Smooth muscle cell (in vitro differentiated cells): Measurements from ENCODE around the gene FAM227B. TPM values are rescaled to one million over a fixed set of nuclear protein-coding genes. Genes with fewer than 3 reads are reported as not detected.

ENCODE experiments used
- DNase-seq: peaks from one replicate; lab custom pipeline; 2025; ENCODE audit not compliant: unreplicated experiment; lab: John Stamatoyannopoulos, UW
- H2AFZ ChIP-seq: fragments of 200-600 bp; sonication (generic); 2 replicates; pipeline ENCODE4 v1.6.0; 2016; ENCODE audit warnings: antibody characterized with exemption, low read depth, mild to moderate bottlenecking
- H3F3A ChIP-seq: fragments of 200-600 bp; sonication (generic); 2 replicates; pipeline ENCODE4 v1.6.0; 2017; ENCODE audit warnings: antibody characterized with exemption, low read depth
- H3K27ac ChIP-seq: fragments of 200-600 bp; sonication (generic); 2 replicates; pipeline ENCODE4 v1.5.1; 2016; ENCODE audit warnings: low read depth, mild to moderate bottlenecking
- H3K27me3 ChIP-seq: fragments of 200-600 bp; sonication (generic); 2 replicates; pipeline ENCODE4 v1.6.1; 2016; ENCODE audit warnings: low read depth, mild to moderate bottlenecking
- H3K36me3 ChIP-seq: fragments of 200-600 bp; sonication (generic); 2 replicates; pipeline ENCODE4 v1.5.1; 2016; ENCODE audit warnings: low read depth
- H3K4me1 ChIP-seq: fragments of 200-600 bp; sonication (generic); 2 replicates; pipeline ENCODE4 v1.5.1; 2016; ENCODE audit warnings: low read depth
- H3K4me2 ChIP-seq: fragments of 200-600 bp; sonication (generic); 2 replicates; pipeline ENCODE4 v1.6.0; 2016; ENCODE audit warnings: mild to moderate bottlenecking
- H3K4me3 ChIP-seq: fragments of 200-600 bp; sonication (generic); 2 replicates; pipeline ENCODE4 v1.5.1; 2016; ENCODE audit warnings: mild to moderate bottlenecking
- H3K79me2 ChIP-seq: fragments of 200-600 bp; sonication (generic); 2 replicates; pipeline ENCODE4 v1.6.0; 2016; ENCODE audit warnings: low read depth, mild to moderate bottlenecking
- H3K9ac ChIP-seq: fragments of 200-600 bp; sonication (generic); 2 replicates; pipeline ENCODE4 v1.6.0; 2016; ENCODE audit warnings: low read depth
- H3K9me3 ChIP-seq: fragments of 200-600 bp; sonication (generic); replicated peaks from 2 replicates; pipeline ENCODE4 v1.5.1; 2016; ENCODE audit warnings: low read depth
- H4K20me1 ChIP-seq: fragments of 200-600 bp; sonication (generic); 2 replicates; pipeline ENCODE4 v1.6.0; 2016; ENCODE audit warnings: low read depth
- CTCF ChIP-seq: fragments of 200-600 bp; sonication (generic); IDR thresholded peaks from 2 replicates; pipeline ENCODE4 v1.5.1; 2017; ENCODE audit warnings: borderline replicate concordance, mild to moderate bottlenecking, antibody characterized with exemption; ENCODE audit not compliant: insufficient read depth, poor library complexity, severe bottlenecking
- WGBS: methylation state at CpG from one replicate; pipeline ENCODE4 v1.1.7; 2016; ENCODE audit warnings: low lambda C conversion rate; 5-methylcytosine and 5-hydroxymethylcytosine counted together
- polyA plus RNA-seq: library from polyadenylated mRNA; unstranded; fragments of >200 nt; fragmentation: Nextera tagmentation; extraction: Ambion mirVana; gene quantifications from 2 replicates; pipeline ENCODE4 v1.2.1, GENCODE V29; 2016
- total RNA-seq: library from RNA; depleted of rRNA; stranded (reverse); fragments of >200 nt; gene quantifications from 2 replicates; pipeline ENCODE4 v1.2.3, GENCODE V29; 2014

FAM227B gene
- total and polyA plus RNA-seq, 2 experiments from 2014 or later, result 7.5 to 9.7 TPM

DNA sequence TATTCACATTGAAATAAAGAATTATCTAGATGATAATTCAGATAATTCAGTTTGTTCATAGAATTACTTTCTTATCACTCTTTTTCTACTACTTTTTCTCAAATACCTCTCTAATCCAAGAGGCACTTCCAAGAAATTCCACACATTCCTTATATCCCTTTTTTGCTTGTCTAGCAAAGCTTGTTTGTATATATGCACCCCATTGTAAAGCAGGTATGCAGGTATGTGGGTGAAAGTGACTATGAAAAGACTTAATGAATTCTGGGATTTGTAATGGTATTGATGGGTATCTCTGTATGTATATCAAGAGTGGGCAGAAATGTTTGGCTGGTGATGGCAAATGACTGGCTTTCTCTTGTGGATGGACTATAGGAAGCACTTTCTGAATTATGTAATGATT, 291.7 kb downstream of the FAM227B start:
- Histone ChIP-seq H3F3A (no peaks in the 10 kb centered on the region), H3K9me3 (no peaks in the 10 kb centered on the region), H3K27me3 (no peaks in the 10 kb centered on the region), H3K9ac (no peak overlapping the region), H2AFZ (no peak overlapping the region), H3K36me3 (no peaks in the 10 kb centered on the region), H3K27ac (no peak overlapping the region), H3K4me3 (no peak overlapping the region), H3K4me2 (no peak overlapping the region), H3K4me1 (no peaks in the 10 kb centered on the region), H3K79me2 (no peaks in the 10 kb centered on the region), H4K20me1 (no peaks in the 10 kb centered on the region)
- no peak for TF ChIP-seq CTCF
- DNase-seq, result no peak

DNA sequence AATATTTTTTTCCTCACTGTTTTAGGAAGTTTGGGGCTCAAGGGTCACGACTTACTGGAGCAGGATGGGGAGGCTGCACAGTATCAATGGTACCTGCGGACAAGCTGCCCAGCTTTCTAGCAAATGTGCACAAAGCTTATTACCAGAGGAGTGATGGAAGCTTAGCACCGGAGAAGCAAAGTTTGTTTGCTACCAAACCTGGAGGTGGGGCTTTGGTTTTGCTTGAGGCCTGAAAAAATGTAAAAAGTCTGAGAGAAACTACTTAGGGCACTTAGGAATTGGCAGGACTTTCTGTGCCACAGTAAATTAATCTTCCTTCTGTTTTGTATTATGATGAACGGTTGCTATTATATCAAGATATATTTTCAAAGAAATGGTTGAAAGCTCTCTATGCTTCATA, 292.7 kb downstream of the FAM227B start:
- Histone ChIP-seq H3F3A (no peaks in the 10 kb centered on the region), H4K20me1 (no peaks in the 10 kb centered on the region), H3K9me3 (no peaks in the 10 kb centered on the region), H3K27me3 (no peaks in the 10 kb centered on the region), H3K4me3 (no peak overlapping the region), H3K4me2 (no peak overlapping the region), H3K9ac (no peak overlapping the region), H3K79me2 (no peaks in the 10 kb centered on the region), H3K36me3 (no peaks in the 10 kb centered on the region), H3K4me1 (no peaks in the 10 kb centered on the region), H2AFZ (no peak overlapping the region), H3K27ac (no peak overlapping the region)
- DNase-seq, result no peak
- no peak for TF ChIP-seq CTCF
- WGBS, result 92% methylated on average over 4 of the region's 4 CpGs

DNA sequence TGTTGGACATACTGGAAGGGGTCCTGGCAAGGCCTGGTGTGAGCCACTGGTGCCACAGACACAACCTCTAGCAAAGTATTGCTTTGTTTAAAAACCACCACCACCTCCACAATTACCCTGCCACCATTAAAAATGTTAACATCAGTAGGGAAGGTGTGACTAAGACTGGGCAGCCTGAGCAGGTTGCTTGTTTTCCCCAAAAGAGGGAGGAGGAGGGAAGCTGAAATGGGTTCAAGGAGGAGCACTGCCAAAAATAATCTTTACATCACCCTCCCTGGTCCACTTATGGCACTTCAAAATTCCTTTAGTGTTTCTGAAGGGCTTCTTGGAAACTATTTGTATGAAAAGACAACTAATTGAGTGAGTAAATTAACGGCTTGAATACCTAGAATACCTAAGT, 297.4 kb downstream of the FAM227B start:
- Histone ChIP-seq H4K20me1 (no peaks in the 10 kb centered on the region), H3K79me2 (no peaks in the 10 kb centered on the region), H3K4me2 (no peak overlapping the region), H2AFZ (no peak overlapping the region), H3K36me3 (peaks cover 3% of the 10 kb centered on the region), H3K4me3 (no peak overlapping the region), H3K27ac (no peak overlapping the region), H3K9ac (no peak overlapping the region), H3K4me1 (no peaks in the 10 kb centered on the region), H3K27me3 (no peaks in the 10 kb centered on the region), H3F3A (no peaks in the 10 kb centered on the region), H3K9me3 (no peaks in the 10 kb centered on the region)
- TF ChIP-seq CTCF, result no peak
- WGBS, result 78% methylated on average over 1 of the region's 1 CpG
- no peak for DNase-seq

- no peak overlapping the region for H3K9ac ChIP-seq
- no peaks in the 10 kb centered on the region for H3K27me3 ChIP-seq
- H3F3A ChIP-seq, result no peaks in the 10 kb centered on the region
- no peak overlapping the region for H3K4me3 ChIP-seq
- no peaks in the 10 kb centered on the region for H3K9me3 ChIP-seq
- H3K79me2 ChIP-seq, result peaks cover 3% of the 10 kb centered on the region
- no peak for TF ChIP-seq CTCF
- H3K27ac ChIP-seq, result no peak overlapping the region
- DNase-seq, result no peak
- peaks cover 3% of the 10 kb centered on the region for H3K36me3 ChIP-seq
- peaks cover 6% of the 10 kb centered on the region for H3K4me1 ChIP-seq
- 92% methylated on average over 1 of the region's 1 CpG for WGBS
- H4K20me1 ChIP-seq, result no peaks in the 10 kb centered on the region
- H2AFZ ChIP-seq, result no peak overlapping the region
- no peak overlapping the region for H3K4me2 ChIP-seq
Measured at GRCh38 chr15:49320351-49320750, 300.3 kb downstream of the FAM227B start.
